H1 (cell line): ENCODE data around the gene BCAR1. TPM values are rescaled to one million over a fixed set of nuclear protein-coding genes. Genes with fewer than 3 reads are reported as not detected.

Experiments
- BCL11A ChIP-seq, 2 experiments: IDR thresholded peaks; one replicate each; pipeline ENCODE4 v1.6.1; 2011; ENCODE audit warnings: low read depth in 2 of 2, low read length in 2 of 2, mild to moderate bottlenecking in 2 of 2
- CTBP2 ChIP-seq: IDR thresholded peaks from 2 replicates; pipeline ENCODE4 v1.7.0; 2011; ENCODE audit warnings: borderline replicate concordance, mild to moderate bottlenecking, moderate library complexity, mixed read lengths, low read length; ENCODE audit not compliant: insufficient read depth, insufficient read length
- KDM4A ChIP-seq: IDR thresholded peaks from one replicate; pipeline ENCODE4 v1.7.1; 2012; ENCODE audit warnings: low read depth, mild to moderate bottlenecking, moderate library complexity, low read length, inconsistent platforms; ENCODE audit not compliant: severe bottlenecking
- PHF8 ChIP-seq: fragments of 200-600 bp; sonication (generic); conservative IDR thresholded peaks from 2 replicates; pipeline ENCODE4 v1.7.1; 2012; ENCODE audit warnings: low read depth, mild to moderate bottlenecking, inconsistent platforms, low read length, moderate library complexity
- SP1 ChIP-seq: IDR thresholded peaks from 2 replicates; pipeline ENCODE4 v1.6.1; 2011; ENCODE audit warnings: low read depth, low read length
- TEAD4 ChIP-seq: IDR thresholded peaks from 2 replicates; pipeline ENCODE4 v1.6.1; 2012; ENCODE audit warnings: low read depth, low read length, inconsistent platforms, mixed read lengths
- polyA plus RNA-seq, 7 experiments: library from polyadenylated mRNA; depleted of rRNA in 3 of 7; stranded (reverse) in 5 of 7; unstranded in 2 of 7; fragments of >200 nt in 5 of 7; fragments of 200-250 nt in 2 of 7; gene quantifications; 1 replicate in 5 of 7; 2 replicates in 1 of 7; 4 replicates in 1 of 7; pipeline versions ENCODE4 v1.2.1 to v1.2.3, GENCODE V29; 2011 to 2013; ENCODE audit warnings: missing spikeins in 2 of 7, mixed read lengths in 2 of 7
- total RNA-seq: library from RNA; stranded (reverse); fragmentation: NEBNext Ultra II Directional; extraction: Animal tissue kit (Norgen Biotek cat#: 25700); gene quantifications from 2 replicates; pipeline ENCODE4 v1.2.1, GENCODE V29; 2021
- TF ChIP-seq, protein P1 (sequence below): fragments of 300-600 bp; sonication (generic); IDR thresholded peaks from 2 replicates; pipeline ENCODE4 v1.7.1; 2012; ENCODE audit warnings: low read length, moderate library complexity, mild to moderate bottlenecking, inconsistent platforms; ENCODE audit not compliant: insufficient replicate concordance
- TF ChIP-seq, protein P2 (sequence below): IDR thresholded peaks from 2 replicates; pipeline ENCODE4 v1.6.1; 2011; ENCODE audit warnings: low read depth, mild to moderate bottlenecking, low read length; ENCODE audit not compliant: insufficient read depth

The BCAR1 gene
- total and polyA plus RNA-seq, 2 of the 8 experiments (the other 6 are each of a cell fraction or from before 2014, with no cell fraction given), result 59.8 to 105 TPM

DNA sequence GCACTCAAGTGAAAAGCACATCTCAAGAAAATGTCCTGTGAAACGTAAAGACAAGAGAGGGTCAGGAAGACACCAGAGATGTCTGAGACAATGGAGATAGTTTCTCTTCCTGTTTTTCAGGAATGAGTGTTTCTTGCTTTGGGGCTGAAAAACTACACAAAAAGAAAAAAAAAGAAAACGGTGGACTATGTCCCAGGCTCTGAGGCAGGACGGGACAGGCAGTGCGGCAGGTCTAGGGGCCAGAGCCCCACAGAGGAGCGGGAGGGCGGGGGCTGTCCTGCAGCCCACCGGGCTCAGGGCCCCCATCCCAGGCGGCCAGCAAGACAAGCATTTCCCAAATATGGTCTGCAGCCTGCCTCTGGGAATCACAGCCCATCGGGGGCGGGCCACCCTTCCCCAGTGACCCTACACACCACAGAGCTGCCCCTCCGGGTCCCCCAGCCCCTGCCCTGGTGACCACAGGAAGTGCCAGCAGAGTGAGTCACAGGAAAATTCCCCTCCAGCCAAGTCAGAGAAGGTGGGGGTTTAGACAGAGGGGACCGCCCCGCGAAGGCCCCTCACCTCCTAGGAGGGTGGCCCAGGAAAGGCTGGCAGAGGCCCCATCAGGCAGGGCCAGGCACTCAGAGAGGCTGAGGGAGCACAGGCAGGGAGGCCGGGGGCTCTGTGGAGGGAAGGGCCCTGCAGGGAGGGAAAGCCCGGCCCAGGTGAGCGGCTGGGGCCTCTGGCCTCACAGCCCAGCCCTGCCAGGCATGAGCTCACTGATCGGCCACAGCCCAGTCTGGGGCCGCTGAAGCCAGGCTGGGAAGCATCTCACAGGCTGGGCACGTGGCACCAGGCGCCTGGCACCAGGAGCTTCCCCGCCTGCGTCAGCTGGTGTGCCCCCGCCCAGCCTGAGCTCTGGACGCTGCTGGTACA lies 6.3 kb downstream of the BCAR1 start (continued):
- TF ChIP-seq, protein P1, sequence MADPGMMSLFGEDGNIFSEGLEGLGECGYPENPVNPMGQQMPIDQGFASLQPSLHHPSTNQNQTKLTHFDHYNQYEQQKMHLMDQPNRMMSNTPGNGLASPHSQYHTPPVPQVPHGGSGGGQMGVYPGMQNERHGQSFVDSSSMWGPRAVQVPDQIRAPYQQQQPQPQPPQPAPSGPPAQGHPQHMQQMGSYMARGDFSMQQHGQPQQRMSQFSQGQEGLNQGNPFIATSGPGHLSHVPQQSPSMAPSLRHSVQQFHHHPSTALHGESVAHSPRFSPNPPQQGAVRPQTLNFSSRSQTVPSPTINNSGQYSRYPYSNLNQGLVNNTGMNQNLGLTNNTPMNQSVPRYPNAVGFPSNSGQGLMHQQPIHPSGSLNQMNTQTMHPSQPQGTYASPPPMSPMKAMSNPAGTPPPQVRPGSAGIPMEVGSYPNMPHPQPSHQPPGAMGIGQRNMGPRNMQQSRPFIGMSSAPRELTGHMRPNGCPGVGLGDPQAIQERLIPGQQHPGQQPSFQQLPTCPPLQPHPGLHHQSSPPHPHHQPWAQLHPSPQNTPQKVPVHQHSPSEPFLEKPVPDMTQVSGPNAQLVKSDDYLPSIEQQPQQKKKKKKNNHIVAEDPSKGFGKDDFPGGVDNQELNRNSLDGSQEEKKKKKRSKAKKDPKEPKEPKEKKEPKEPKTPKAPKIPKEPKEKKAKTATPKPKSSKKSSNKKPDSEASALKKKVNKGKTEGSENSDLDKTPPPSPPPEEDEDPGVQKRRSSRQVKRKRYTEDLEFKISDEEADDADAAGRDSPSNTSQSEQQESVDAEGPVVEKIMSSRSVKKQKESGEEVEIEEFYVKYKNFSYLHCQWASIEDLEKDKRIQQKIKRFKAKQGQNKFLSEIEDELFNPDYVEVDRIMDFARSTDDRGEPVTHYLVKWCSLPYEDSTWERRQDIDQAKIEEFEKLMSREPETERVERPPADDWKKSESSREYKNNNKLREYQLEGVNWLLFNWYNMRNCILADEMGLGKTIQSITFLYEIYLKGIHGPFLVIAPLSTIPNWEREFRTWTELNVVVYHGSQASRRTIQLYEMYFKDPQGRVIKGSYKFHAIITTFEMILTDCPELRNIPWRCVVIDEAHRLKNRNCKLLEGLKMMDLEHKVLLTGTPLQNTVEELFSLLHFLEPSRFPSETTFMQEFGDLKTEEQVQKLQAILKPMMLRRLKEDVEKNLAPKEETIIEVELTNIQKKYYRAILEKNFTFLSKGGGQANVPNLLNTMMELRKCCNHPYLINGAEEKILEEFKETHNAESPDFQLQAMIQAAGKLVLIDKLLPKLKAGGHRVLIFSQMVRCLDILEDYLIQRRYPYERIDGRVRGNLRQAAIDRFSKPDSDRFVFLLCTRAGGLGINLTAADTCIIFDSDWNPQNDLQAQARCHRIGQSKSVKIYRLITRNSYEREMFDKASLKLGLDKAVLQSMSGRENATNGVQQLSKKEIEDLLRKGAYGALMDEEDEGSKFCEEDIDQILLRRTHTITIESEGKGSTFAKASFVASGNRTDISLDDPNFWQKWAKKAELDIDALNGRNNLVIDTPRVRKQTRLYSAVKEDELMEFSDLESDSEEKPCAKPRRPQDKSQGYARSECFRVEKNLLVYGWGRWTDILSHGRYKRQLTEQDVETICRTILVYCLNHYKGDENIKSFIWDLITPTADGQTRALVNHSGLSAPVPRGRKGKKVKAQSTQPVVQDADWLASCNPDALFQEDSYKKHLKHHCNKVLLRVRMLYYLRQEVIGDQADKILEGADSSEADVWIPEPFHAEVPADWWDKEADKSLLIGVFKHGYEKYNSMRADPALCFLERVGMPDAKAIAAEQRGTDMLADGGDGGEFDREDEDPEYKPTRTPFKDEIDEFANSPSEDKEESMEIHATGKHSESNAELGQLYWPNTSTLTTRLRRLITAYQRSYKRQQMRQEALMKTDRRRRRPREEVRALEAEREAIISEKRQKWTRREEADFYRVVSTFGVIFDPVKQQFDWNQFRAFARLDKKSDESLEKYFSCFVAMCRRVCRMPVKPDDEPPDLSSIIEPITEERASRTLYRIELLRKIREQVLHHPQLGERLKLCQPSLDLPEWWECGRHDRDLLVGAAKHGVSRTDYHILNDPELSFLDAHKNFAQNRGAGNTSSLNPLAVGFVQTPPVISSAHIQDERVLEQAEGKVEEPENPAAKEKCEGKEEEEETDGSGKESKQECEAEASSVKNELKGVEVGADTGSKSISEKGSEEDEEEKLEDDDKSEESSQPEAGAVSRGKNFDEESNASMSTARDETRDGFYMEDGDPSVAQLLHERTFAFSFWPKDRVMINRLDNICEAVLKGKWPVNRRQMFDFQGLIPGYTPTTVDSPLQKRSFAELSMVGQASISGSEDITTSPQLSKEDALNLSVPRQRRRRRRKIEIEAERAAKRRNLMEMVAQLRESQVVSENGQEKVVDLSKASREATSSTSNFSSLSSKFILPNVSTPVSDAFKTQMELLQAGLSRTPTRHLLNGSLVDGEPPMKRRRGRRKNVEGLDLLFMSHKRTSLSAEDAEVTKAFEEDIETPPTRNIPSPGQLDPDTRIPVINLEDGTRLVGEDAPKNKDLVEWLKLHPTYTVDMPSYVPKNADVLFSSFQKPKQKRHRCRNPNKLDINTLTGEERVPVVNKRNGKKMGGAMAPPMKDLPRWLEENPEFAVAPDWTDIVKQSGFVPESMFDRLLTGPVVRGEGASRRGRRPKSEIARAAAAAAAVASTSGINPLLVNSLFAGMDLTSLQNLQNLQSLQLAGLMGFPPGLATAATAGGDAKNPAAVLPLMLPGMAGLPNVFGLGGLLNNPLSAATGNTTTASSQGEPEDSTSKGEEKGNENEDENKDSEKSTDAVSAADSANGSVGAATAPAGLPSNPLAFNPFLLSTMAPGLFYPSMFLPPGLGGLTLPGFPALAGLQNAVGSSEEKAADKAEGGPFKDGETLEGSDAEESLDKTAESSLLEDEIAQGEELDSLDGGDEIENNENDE, result no peak
- no peak for TF ChIP-seq PHF8
- no peak for TF ChIP-seq CTBP2
- TF ChIP-seq, protein P2, sequence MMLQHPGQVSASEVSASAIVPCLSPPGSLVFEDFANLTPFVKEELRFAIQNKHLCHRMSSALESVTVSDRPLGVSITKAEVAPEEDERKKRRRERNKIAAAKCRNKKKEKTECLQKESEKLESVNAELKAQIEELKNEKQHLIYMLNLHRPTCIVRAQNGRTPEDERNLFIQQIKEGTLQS, result no peak
- peak; percentile 61; the same call in 1 of the 2 replicates for TF ChIP-seq TEAD4
- TF ChIP-seq SP1, result peak; percentile 51; the same call in 1 of the 2 replicates
- no peak for TF ChIP-seq BCL11A (IDR thresholded peaks at IDR 0.05; ENCODE audit: low read depth in 2 of 2, low read length in 2 of 2)
- TF ChIP-seq KDM4A, result no peak
